GM12878 (cell line): ENCODE results near the gene STAT5A. TPM values are rescaled to one million over a fixed set of nuclear protein-coding genes. Genes with fewer than 3 reads are reported as not detected.

Source experiments
- ATAC-seq: fragments of 200-7000 bp; cut with Tn5 transposase; 3 replicates; pipeline ENCODE4 v1.9.1; 2020; ENCODE audit warnings: mild to moderate bottlenecking, moderate library complexity
- BruUV-seq: library from RNA; stranded (reverse); fragments of 400-500 nt; replicated peaks from 2 replicates; lab custom pipeline; 2021; lab: Mats Ljungman, UMichigan
- CTCF ChIA-PET: fragments of 300-600 bp; sonication (Branson Sonifier 250); formaldehyde crosslinking; extraction: SDS; loops from one replicate; lab custom pipeline; 2021; ENCODE audit warnings: inconsistent platforms; lab: Yijun Ruan, JAX
- POLR2A ChIA-PET: fragments of 350-600 bp; formaldehyde crosslinking; extraction: SDS; loops from one replicate; lab custom pipeline; 2021; ENCODE audit warnings: inconsistent platforms; lab: Charles Lee
- RAD21 ChIA-PET: fragments of 300-600 bp; sonication (Branson Sonifier 250); formaldehyde crosslinking; loops from one replicate; lab custom pipeline; 2023; ENCODE audit warnings: antibody characterized with exemption; ENCODE audit not compliant: unreplicated experiment; lab: Charles Lee
- SMC1A ChIA-PET: fragments of 300-600 bp; sonication (Branson Sonifier 250); formaldehyde crosslinking; loops from one replicate; lab custom pipeline; 2023; ENCODE audit not compliant: unreplicated experiment, uncharacterized antibody; lab: Charles Lee
- DNase-seq: peaks from one replicate; pipeline ENCODE4 v3.0.0-alpha.2; 2011; ENCODE audit warnings: low read depth, low spot score
- FAIRE-seq: peaks from 3 replicates; lab custom pipeline; 2011; peaks lifted over from hg19 to GRCh38; lab: Jason Lieb, UNC
- H2AFZ ChIP-seq: 2 replicates; pipeline ENCODE4 v1.6.0; 2011; ENCODE audit warnings: low read depth, low read length, control low read depth; ENCODE audit not compliant: control insufficient read depth
- H3K27ac ChIP-seq: 2 replicates; pipeline ENCODE4 v1.5.1; 2011; ENCODE audit warnings: control low read depth; ENCODE audit not compliant: control insufficient read depth, insufficient read depth
- H3K27me3 ChIP-seq, 2 experiments: replicated peaks in 1 of 2; 2 replicates each; pipeline versions ENCODE4 v1.6.0 to v1.6.1; 2011; ENCODE audit warnings: low read length in 1 of 2; ENCODE audit not compliant: control insufficient read depth in 2 of 2, insufficient read depth in 2 of 2
- H3K36me3 ChIP-seq, 2 experiments: 2 replicates each; pipeline ENCODE4 v1.5.1; 2011; ENCODE audit warnings: low read length in 1 of 2; ENCODE audit not compliant: control insufficient read depth in 2 of 2, insufficient read depth in 2 of 2
- H3K4me1 ChIP-seq: 2 replicates; pipeline ENCODE4 v1.6.1; 2011; ENCODE audit warnings: mild to moderate bottlenecking, low read length, moderate library complexity, mixed read lengths; ENCODE audit not compliant: control insufficient read depth, insufficient read depth
- H3K4me2 ChIP-seq: 2 replicates; pipeline ENCODE4 v1.6.0; 2011; ENCODE audit warnings: control low read depth; ENCODE audit not compliant: control insufficient read depth, insufficient read depth
- H3K4me3 ChIP-seq: fragments of 200-600 bp; sonication (generic); 2 replicates; pipeline ENCODE4 v1.5.1; 2016
- H3K79me2 ChIP-seq: 2 replicates; pipeline ENCODE4 v1.6.0; 2011; ENCODE audit warnings: low read length; ENCODE audit not compliant: control insufficient read depth, insufficient read depth
- H3K9ac ChIP-seq: 2 replicates; pipeline ENCODE4 v1.8.0; 2011; ENCODE audit warnings: low read length, control low read depth, mixed read lengths; ENCODE audit not compliant: control insufficient read depth, insufficient read depth
- H3K9me3 ChIP-seq: replicated peaks from 3 replicates; pipeline ENCODE4 v1.5.1; 2011; ENCODE audit warnings: mild to moderate bottlenecking, low read length; ENCODE audit not compliant: control insufficient read depth, insufficient read depth
- H4K20me1 ChIP-seq: 2 replicates; pipeline ENCODE4 v1.6.0; 2011; ENCODE audit not compliant: control insufficient read depth, insufficient read depth
- CBX3 ChIP-seq: fragments of 200-600 bp; sonication (generic); IDR thresholded peaks from 2 replicates; pipeline ENCODE4 v1.6.1; 2016; ENCODE audit warnings: low read depth, borderline replicate concordance
- CHD1 ChIP-seq: IDR thresholded peaks from 2 replicates; pipeline ENCODE4 v1.6.1; 2012; ENCODE audit warnings: low read depth, low read length, improper control_type of control experiment
- FOS ChIP-seq: IDR thresholded peaks from 3 replicates; pipeline ENCODE4 v1.6.1; 2011; ENCODE audit warnings: borderline replicate concordance; ENCODE audit not compliant: insufficient read length; ENCODE audit errors: extremely low read depth
- GATAD2B ChIP-seq: fragments of 450-650 bp; conservative IDR thresholded peaks from 2 replicates; pipeline ENCODE4 v1.6.1; 2017; ENCODE audit warnings: low read depth, mild to moderate bottlenecking, moderate library complexity
- MLLT1 ChIP-seq: fragments of 450-650 bp; IDR thresholded peaks from 2 replicates; pipeline ENCODE4 v1.6.1; 2016; ENCODE audit warnings: mild to moderate bottlenecking
- RFX5 ChIP-seq: IDR thresholded peaks from 2 replicates; pipeline ENCODE4 v1.6.1; 2011; ENCODE audit warnings: low read depth, low read length, improper control_type of control experiment
- WGBS: methylation state at CpG from one replicate; pipeline ENCODE4 v1.1.6; 2016; ENCODE audit warnings: low lambda C conversion rate; ENCODE audit not compliant: insufficient replicate concordance, insufficient coverage; ENCODE audit errors: missing lambda C conversion rate; 5-methylcytosine and 5-hydroxymethylcytosine counted together
- in situ Hi-C: fragments of 300-500 bp; cut with MboI; formaldehyde crosslinking; loops from 9 replicates; pipeline ENCODE4 v1.14.3; 2018; ENCODE audit warnings: mixed read lengths
- intact Hi-C: fragments of 100-400 bp; cut with micrococcal nuclease; formaldehyde crosslinking; loops from one replicate; pipeline ENCODE4 v1.14.2; 2022; ENCODE audit not compliant: unreplicated experiment
- polyA plus RNA-seq, 11 experiments: library from polyadenylated mRNA; depleted of rRNA in 4 of 11; unstranded in 6 of 11; stranded (reverse) in 5 of 11; fragments of >200 nt; fragmentation: Nextera tagmentation in 4 of 11; fragmentation: Illumina TruSeq in 1 of 11; extraction: Ambion mirVana in 4 of 11; extraction: Trizol in 1 of 11; gene quantifications; 1 replicate in 1 of 11; 2 replicates in 10 of 11; pipeline versions ENCODE4 v1.2.1 to v1.2.3, GENCODE V29; 2011 to 2016; ENCODE audit warnings: inconsistent platforms in 2 of 11, missing spikeins in 2 of 11, low read depth in 1 of 11
- total RNA-seq, 4 experiments: library from RNA; depleted of rRNA in 3 of 4; stranded (reverse); fragments of >200 nt in 3 of 4; fragmentation: Illumina TruSeq in 1 of 4; extraction: Trizol in 1 of 4; gene quantifications; 2 replicates each; pipeline versions ENCODE4 v1.2.1 to v1.2.3, GENCODE V29; 2013 to 2021

Gene STAT5A
- total and polyA plus RNA-seq, 10 of the 15 experiments (the other 5 are each of a cell fraction or from before 2014, with no cell fraction given), result 14.8 to 86.4 (median 41.5) TPM

- TF ChIP-seq CHD1 (no peak), CBX3 (no peak), RFX5 (no peak)
Observed at GRCh38 chr17:42252597-42253550, 35.4 kb upstream of the STAT5A start (continued).

GRCh38 chr17:42253578-42253977 is 34.7 kb upstream of the STAT5A start:
- in situ Hi-C loops, result no loop called here
- ChIA-PET SMC1A (no interaction called here), CTCF (interaction anchor here (0.8 to 1.6 kb wide), 2 partner anchors 31 to 591 kb away, joined by 3 read pairs; no protein-coding TSS in a partner anchor), POLR2A (no interaction called here), RAD21 (no interaction called here)
- 96% methylated on average over 5 of the region's 5 CpGs for WGBS
- Histone ChIP-seq H3K4me2 (no peak overlapping the region), H2AFZ (no peak overlapping the region), H3K9ac (no peak overlapping the region), H4K20me1 (no peaks in the 10 kb centered on the region), H3K4me3 (no peak overlapping the region), H3K27ac (no peak overlapping the region), H3K27me3 (no peaks in the 10 kb centered on the region), H3K36me3 (no peaks in the 10 kb centered on the region), H3K9me3 (no peaks in the 10 kb centered on the region), H3K4me1 (peaks cover 25% of the 10 kb centered on the region), H3K79me2 (peaks cover 12% of the 10 kb centered on the region)
- ATAC-seq (no peak), FAIRE-seq (no peak), DNase-seq (no peak)
- BruUV-seq, result no TSS peak
- intact Hi-C loops, result no loop called here
- TF ChIP-seq GATAD2B (no peak), FOS (no peak), MLLT1 (no peak)
- TF ChIP-seq, all 136 proteins: peak for 0
